ENCODE data around the gene ABTB2. TPM values are rescaled to one million over a fixed set of nuclear protein-coding genes. Genes with fewer than 3 reads are reported as not detected.
A peak's percentile ranks its signal among the peaks of the same experiment; 100 is the strongest.

ABTB2 gene
- total and polyA plus RNA-seq, 2 donors (not counting 1 experiment from before 2014, with no cell fraction given) = 1.0 to 5.8 TPM

GRCh38 chr11:34311126-34311525, 46.7 kb downstream of the ABTB2 start:
- Histone ChIP-seq H3K4me3 (replicated peaks in 1 of 4; ENCODE audit: control extremely low read depth in 1 of 4, insufficient read depth in 1 of 4, low read depth in 3 of 4, low read length in 4 of 4) (no peak overlapping the region), H3K36me3 (ENCODE audit: control insufficient read depth, insufficient read depth, low read length) (no peaks in the 10 kb centered on the region), H3K27ac (ENCODE audit: insufficient read depth, low read length) (no peak overlapping the region), H3K9ac (ENCODE audit: insufficient read depth, low read length) (no peak overlapping the region), H3K9me3 (ENCODE audit: control insufficient read depth, insufficient read depth, low read depth, low read length) (no peaks in the 10 kb centered on the region), H3K27me3 (ENCODE audit: control insufficient read depth, insufficient read depth, low read length) (no peaks in the 10 kb centered on the region), H4K20me1 (ENCODE audit: control insufficient read depth, extremely low read depth, insufficient read depth, low read length) (no peaks in the 10 kb centered on the region), H3K79me2 (ENCODE audit: control insufficient read depth, insufficient read depth, low read length) (no peaks in the 10 kb centered on the region), H2AFZ (ENCODE audit: low read length) (no peak overlapping the region), H3K4me1 (ENCODE audit: control insufficient read depth, extremely low read depth, insufficient read depth, low read length) (no peaks in the 10 kb centered on the region), H3K4me2 (ENCODE audit: extremely low read depth, insufficient read depth, low read length) (no peak overlapping the region)
- TF ChIP-seq CTCF (conservative IDR thresholded peaks at IDR 0.05 in 1 of 2, IDR thresholded peaks at IDR 0.05 in 1 of 2; ENCODE audit: low read depth in 1 of 2, low read length in 2 of 2) = no peak
- TF ChIP-seq EZH2 (IDR thresholded peaks at IDR 0.05; ENCODE audit: low read length, missing control alignments) = no peak
- DNase-seq (ENCODE audit: low read depth in 2 of 2) = peak in 1 of 2 donors; percentile 34

- no peaks in the 10 kb centered on the region for H3K79me2 ChIP-seq (ENCODE audit: control insufficient read depth, insufficient read depth, low read length)
- no peaks in the 10 kb centered on the region for H3K4me1 ChIP-seq (ENCODE audit: control insufficient read depth, extremely low read depth, insufficient read depth, low read length)
- no peak overlapping the region for H3K27ac ChIP-seq (ENCODE audit: insufficient read depth, low read length)
- H3K27me3 ChIP-seq (ENCODE audit: control insufficient read depth, insufficient read depth, low read length) = no peaks in the 10 kb centered on the region
- H2AFZ ChIP-seq (ENCODE audit: low read length) = no peak overlapping the region
- DNase-seq (ENCODE audit: low read depth in 2 of 2) = no peak
- no peaks in the 10 kb centered on the region for H3K36me3 ChIP-seq (ENCODE audit: control insufficient read depth, insufficient read depth, low read length)
- TF ChIP-seq EZH2 (IDR thresholded peaks at IDR 0.05; ENCODE audit: low read length, missing control alignments) (no peak), CTCF (conservative IDR thresholded peaks at IDR 0.05 in 1 of 2, IDR thresholded peaks at IDR 0.05 in 1 of 2; ENCODE audit: low read depth in 1 of 2, low read length in 2 of 2) (no peak)
- no peaks in the 10 kb centered on the region for H4K20me1 ChIP-seq (ENCODE audit: control insufficient read depth, extremely low read depth, insufficient read depth, low read length)
- no peak overlapping the region for H3K4me3 ChIP-seq (replicated peaks in 1 of 4; ENCODE audit: control extremely low read depth in 1 of 4, insufficient read depth in 1 of 4, low read depth in 3 of 4, low read length in 4 of 4)
- H3K9ac ChIP-seq (ENCODE audit: insufficient read depth, low read length) = no peak overlapping the region
- H3K9me3 ChIP-seq (ENCODE audit: control insufficient read depth, insufficient read depth, low read depth, low read length) = no peaks in the 10 kb centered on the region
- H3K4me2 ChIP-seq (ENCODE audit: extremely low read depth, insufficient read depth, low read length) = no peak overlapping the region
Measured at GRCh38 chr11:34309965-34310364, 47.8 kb downstream of the ABTB2 start.

- no peak overlapping the region for H3K4me2 ChIP-seq (ENCODE audit: extremely low read depth, insufficient read depth, low read length)
- no peaks in the 10 kb centered on the region for H3K4me1 ChIP-seq (ENCODE audit: control insufficient read depth, extremely low read depth, insufficient read depth, low read length)
- no peaks in the 10 kb centered on the region for H4K20me1 ChIP-seq (ENCODE audit: control insufficient read depth, extremely low read depth, insufficient read depth, low read length)
- DNase-seq (ENCODE audit: low read depth in 2 of 2) = peak in 1 of 2 donors; percentile 65
- TF ChIP-seq EZH2 (IDR thresholded peaks at IDR 0.05; ENCODE audit: low read length, missing control alignments) = no peak
- TF ChIP-seq CTCF (conservative IDR thresholded peaks at IDR 0.05 in 1 of 2, IDR thresholded peaks at IDR 0.05 in 1 of 2; ENCODE audit: low read depth in 1 of 2, low read length in 2 of 2) = no peak
- no peak overlapping the region for H3K4me3 ChIP-seq (replicated peaks in 1 of 4; ENCODE audit: control extremely low read depth in 1 of 4, insufficient read depth in 1 of 4, low read depth in 3 of 4, low read length in 4 of 4)
- H3K27ac ChIP-seq (ENCODE audit: insufficient read depth, low read length) = no peak overlapping the region
- H3K9me3 ChIP-seq (ENCODE audit: control insufficient read depth, insufficient read depth, low read depth, low read length) = no peaks in the 10 kb centered on the region
- H3K27me3 ChIP-seq (ENCODE audit: control insufficient read depth, insufficient read depth, low read length) = no peaks in the 10 kb centered on the region
- no peaks in the 10 kb centered on the region for H3K79me2 ChIP-seq (ENCODE audit: control insufficient read depth, insufficient read depth, low read length)
- H3K36me3 ChIP-seq (ENCODE audit: control insufficient read depth, insufficient read depth, low read length) = no peaks in the 10 kb centered on the region
- no peak overlapping the region for H2AFZ ChIP-seq (ENCODE audit: low read length)
- H3K9ac ChIP-seq (ENCODE audit: insufficient read depth, low read length) = no peak overlapping the region
Measured at GRCh38 chr11:34308913-34309585, 48.8 kb downstream of the ABTB2 start.
